NCI-H128 (cell line): ENCODE data around the gene KRTAP5-5.
"Not testable (repeated sequence)": the region's sequence is repeated elsewhere in the genome, so short reads cannot be mapped to it uniquely, and the experiment has no call there.

Source experiments
- DNase-seq: peaks from one replicate; lab custom pipeline; 2025; ENCODE audit not compliant: unreplicated experiment; lab: John Stamatoyannopoulos, UW

Gene KRTAP5-5, protein sequence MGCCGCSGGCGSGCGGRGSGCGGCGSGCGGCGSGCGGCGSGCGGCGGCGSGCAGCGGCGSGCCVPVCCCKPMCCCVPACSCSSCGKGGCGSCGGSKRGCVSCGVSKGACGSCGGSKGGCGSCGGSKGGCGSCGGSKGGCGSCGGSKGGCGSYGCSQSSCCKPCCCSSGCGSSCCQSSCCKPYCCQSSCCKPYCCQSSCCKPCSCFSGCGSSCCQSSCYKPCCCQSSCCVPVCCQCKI

DNA sequence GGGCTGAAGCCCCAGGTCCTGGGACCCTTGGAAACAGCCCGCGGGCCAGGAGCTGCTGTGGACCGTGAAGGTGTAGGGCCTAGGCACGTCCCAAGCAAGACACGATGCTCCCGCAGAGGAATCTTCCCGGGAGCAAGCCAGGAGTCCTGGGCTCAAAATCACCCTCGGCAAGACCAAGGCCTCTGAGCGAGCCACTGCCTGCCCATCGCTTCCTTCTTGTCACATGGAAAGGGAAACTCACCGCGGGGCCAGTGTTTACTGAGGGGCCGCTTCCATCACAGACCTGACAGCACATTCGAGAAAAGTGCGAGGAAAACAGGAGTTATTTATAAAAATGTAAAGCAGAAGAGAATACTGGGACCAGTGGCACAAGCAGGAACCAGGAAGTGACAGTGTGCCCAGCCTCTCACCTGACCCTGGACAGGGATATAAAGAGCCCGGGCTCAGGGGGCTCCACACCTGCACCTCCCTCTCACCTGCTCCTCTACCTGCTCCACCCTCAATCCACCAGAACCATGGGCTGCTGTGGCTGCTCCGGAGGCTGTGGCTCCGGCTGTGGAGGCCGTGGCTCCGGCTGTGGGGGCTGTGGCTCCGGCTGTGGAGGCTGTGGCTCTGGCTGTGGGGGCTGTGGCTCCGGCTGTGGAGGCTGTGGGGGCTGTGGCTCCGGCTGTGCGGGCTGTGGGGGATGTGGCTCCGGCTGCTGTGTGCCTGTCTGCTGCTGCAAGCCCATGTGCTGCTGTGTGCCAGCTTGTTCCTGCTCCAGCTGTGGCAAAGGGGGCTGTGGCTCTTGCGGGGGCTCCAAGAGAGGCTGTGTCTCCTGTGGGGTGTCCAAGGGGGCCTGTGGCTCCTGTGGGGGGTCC lies at the start of gene KRTAP5-5:
Gene KRTAP5-5 (plus strand): TSS at position 450 of the 860 bp plus-strand sequence. CDS start 66 bp downstream, at position 516.
- DNase-seq = no peak

DNA sequence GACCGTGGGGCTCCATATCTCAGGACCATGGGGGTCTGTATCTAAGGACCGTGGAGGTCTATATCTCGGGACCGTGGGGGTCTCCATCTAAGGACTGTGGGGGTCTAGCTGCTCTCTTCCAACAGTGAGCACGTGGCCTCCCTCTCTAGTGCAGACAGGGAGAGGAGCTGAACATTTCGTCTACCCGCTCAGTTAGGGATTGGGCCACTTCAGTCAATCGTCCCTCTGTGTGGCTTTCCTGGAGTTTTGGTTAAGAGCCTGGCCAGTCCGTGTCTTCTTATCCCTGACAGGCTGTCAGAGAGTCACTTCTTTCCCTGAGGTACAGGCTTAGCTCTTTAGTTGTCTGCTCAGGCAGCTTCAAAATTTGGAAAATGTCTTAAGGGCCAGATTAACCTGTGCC lies 47.6 kb upstream of the KRTAP5-5 start:
- no peak for DNase-seq

DNA sequence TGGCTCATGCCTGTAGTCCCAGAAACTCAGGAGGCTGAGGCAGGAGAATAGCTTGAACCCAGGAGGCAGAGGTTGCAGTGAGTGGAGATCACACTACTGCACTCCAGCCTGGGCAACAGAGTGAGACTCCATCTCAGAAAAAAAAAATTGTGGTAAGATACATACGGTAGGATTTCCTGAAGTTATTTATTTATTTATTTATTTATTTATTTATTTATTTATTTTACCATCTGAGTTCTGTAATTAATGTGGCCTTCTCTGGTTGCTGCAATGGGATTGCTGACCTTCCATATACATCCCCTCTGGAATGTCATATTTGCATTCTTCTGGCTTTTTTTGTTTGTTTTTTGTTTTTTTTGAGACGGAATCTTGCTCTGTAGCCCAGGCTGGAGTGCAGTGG lies 46.7 kb upstream of the KRTAP5-5 start:
- DNase-seq = not testable (repeated sequence)

- DNase-seq = not testable (repeated sequence)
Measured at GRCh38 chr11:1584661-1585370, 44.8 kb upstream of the KRTAP5-5 start, which contains the start of gene KRTAP5-1. Gene KRTAP5-1, minus strand, starts transcription at chr11:1585283. Its CDS starts 34 bp downstream, at chr11:1585249.

GRCh38 chr11:1586699-1587098 lies 42.9 kb upstream of the KRTAP5-5 start:
- no peak for DNase-seq

GRCh38 chr11:1589191-1589963 lies 40.2 kb upstream of the KRTAP5-5 start:
- DNase-seq = not testable (repeated sequence)

- no peak for DNase-seq
Measured at GRCh38 chr11:1589996-1590395, 39.6 kb upstream of the KRTAP5-5 start.

DNA sequence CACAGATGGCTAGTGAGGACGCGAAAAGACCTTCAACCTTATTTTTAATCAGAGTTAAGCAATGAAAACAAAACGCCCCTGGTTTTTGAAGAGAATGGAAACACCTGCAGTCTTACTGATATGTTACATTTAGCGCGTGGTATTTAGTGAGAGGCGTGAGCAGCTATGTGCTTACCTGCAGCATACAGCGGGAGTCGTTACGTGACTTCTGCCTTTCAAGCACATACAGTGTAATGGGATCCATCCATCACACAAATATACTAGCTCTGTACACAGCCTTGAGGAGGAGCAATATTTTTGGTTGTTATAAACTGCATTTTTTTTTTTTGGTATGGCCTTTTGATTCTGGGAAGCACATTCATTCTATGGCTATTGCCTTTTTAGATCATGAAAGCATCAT lies 36.9 kb upstream of the KRTAP5-5 start:
- DNase-seq = no peak

- DNase-seq = not testable (repeated sequence)
Measured at GRCh38 chr11:1595994-1596575, 33.5 kb upstream of the KRTAP5-5 start.

GRCh38 chr11:1596576-1597121 lies 32.9 kb upstream of the KRTAP5-5 start:
- not testable (repeated sequence) for DNase-seq

DNA sequence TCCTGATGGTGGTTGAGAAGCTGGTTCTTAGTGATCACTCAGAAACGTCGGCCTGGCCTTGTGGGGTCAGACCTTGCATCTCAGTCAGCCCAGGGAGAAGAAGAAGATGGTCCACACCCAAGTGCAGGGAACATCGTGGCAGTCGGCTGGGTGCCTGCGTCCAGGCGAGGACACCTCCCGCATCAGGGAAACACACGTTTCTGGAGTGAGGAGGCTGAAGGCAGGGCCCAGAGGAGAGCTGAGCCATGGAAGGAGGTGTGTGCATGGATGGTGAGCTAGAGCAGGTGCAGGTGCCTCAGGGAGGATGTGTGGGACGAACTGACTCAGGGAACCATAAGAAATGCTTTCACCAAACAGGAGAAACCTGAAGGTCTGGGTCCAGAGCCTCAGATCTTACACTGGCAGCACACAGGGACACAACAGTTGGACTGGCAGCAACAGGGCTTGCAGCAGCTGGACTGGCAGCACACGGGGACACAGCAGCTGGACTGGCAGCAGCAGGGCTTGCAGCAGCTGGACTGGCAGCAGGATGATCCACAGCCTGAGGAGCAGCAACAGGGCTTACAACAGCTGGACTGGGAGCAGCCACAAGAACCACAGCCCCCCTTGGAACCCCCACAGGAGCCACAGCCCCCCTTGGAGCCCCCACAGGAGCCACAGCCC lies 32.1 kb upstream of the KRTAP5-5 start:
- DNase-seq = no peak

- DNase-seq = no peak
Measured at GRCh38 chr11:1597994-1598380, 31.6 kb upstream of the KRTAP5-5 start, which contains the start of gene KRTAP5-2. Gene KRTAP5-2, minus strand, starts transcription at chr11:1598294. Its CDS starts 44 bp downstream, at chr11:1598250.

DNA sequence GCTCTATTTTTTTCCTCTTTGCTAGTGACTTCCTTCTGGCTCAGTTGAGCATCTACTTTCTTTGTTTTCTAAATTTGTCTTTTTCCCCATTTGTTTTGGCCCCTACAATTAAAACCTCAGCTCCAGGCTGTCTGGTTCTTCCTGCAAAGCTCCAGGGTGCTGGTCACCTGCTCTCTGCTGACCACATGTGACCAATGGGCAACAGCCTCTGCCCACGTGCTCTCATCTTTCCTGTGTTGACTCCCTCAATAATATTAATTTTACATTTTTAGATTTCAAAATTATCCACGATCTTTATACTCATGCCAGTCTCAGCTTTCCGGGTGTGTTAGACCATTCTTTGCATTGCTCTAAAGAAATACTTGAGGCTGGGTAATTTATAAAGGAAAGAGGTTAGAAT lies 31.2 kb upstream of the KRTAP5-5 start:
- not testable (repeated sequence) for DNase-seq

DNA sequence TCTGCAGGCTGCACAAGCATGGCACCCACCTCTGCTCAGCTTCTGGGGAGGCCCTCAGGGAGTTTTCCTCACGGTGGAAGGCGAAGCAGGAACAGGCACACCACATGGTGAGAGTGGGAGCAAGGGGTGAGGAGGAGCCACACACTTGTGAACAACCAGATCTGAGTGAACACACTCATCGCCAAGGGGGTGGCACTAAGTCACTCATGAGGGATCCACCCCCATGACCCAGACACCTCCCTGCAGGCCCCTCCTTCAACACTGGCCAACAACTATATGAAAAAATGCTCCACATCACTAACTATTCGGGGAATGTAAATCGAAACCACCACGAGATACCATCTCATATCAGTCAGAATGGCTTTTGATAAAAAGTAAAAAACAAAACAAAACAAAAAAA lies 30.8 kb upstream of the KRTAP5-5 start:
- DNase-seq = no peak

DNA sequence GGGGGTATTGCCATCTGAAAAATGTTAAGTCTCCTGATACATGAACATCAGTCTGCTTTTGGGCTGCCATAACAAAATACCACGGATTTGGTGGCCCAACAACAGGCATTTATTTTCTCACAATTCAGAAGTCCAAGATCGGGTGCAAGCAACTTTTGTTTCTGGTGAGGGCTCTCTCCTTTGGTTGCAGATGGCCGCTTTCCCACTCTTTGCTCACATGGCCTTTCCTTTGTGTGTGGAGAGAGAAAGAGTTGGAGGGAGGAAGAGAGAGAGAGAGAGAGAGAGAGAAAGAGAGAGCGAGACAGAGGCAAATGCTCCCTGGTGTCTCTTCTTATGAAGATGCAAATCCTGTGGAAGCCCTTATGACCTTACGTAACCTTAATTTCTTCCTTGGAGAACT lies 28.9 kb upstream of the KRTAP5-5 start:
- DNase-seq = no peak

GRCh38 chr11:1601663-1602062 lies 27.9 kb upstream of the KRTAP5-5 start:
- DNase-seq = not testable (repeated sequence)

DNA sequence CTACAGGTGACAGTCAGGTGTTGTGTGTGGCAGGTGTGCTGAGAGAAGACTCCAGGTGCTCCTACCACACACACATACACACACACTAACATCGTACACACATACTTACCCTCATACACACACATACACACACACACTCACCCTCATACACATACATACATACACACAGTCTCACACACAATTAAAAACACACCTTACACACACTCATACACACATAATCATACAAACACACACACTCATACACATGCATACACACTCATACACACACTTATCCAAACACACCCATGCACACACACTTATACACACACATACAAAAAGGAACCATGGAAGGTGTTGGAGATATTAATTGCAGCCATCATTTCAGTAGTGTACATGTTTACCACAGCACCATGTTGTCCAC lies 25.9 kb upstream of the KRTAP5-5 start:
- DNase-seq = no peak

GRCh38 chr11:1604181-1604580 lies 25.4 kb upstream of the KRTAP5-5 start:
- DNase-seq = no peak

DNA sequence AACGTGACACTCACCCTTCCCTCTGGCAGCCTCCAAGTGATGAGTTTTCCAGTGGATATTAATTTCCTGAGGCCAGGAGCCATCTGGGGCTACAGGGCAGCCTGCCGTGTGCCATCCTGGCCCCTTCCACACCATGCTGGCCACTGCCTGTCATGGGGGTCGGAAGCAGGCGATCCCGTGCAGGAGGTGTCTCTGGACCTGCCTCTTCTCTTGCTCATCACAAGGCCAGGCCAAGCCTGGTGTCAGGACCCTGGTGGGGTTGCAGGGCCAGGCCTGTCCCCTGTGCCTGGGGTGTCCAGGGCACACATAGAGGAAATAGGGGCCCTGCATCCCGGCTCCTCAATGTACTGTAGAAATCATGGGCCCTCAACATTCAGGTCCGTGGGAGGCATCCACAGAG lies 24.9 kb upstream of the KRTAP5-5 start:
- no peak for DNase-seq
